HL-60 (cell line): Measurements from ENCODE around the gene AASDH.

Source experiments
- DNase-seq, 2 experiments: peaks; one replicate each; pipeline ENCODE4 v3.0.0-alpha.2; 2010 to 2020; ENCODE audit warnings: low read depth in 1 of 2, low spot score in 1 of 2
- H3K27ac ChIP-seq: fragments of 250-450 bp; sonication (Bioruptor Pico); replicated peaks from 2 replicates; pipeline ENCODE4 v1.5.1; 2020; ENCODE audit warnings: mild to moderate bottlenecking, moderate library complexity
- H3K27me3 ChIP-seq: fragments of 250-450 bp; sonication (Bioruptor Pico); 2 replicates; pipeline ENCODE4 v1.5.1; 2021; ENCODE audit warnings: mild to moderate bottlenecking, moderate library complexity; ENCODE audit not compliant: insufficient read depth, poor library complexity, severe bottlenecking
- H3K4me3 ChIP-seq: replicated peaks from 2 replicates; pipeline ENCODE4 v1.5.1; 2011; ENCODE audit warnings: mild to moderate bottlenecking, control low read depth, low read length; ENCODE audit not compliant: insufficient read depth
- CTCF ChIP-seq: IDR thresholded peaks from one replicate; pipeline ENCODE4 v1.5.1; 2011; ENCODE audit warnings: low read length, control low read depth, inconsistent platforms; ENCODE audit not compliant: insufficient read depth
- GABPA ChIP-seq: IDR thresholded peaks from 2 replicates; pipeline ENCODE4 v1.6.1; 2012; ENCODE audit warnings: low read depth
- POLR2AphosphoS5 ChIP-seq: IDR thresholded peaks from 2 replicates; pipeline ENCODE4 v1.6.1; 2012; ENCODE audit warnings: low read depth
- SPI1 ChIP-seq: IDR thresholded peaks from 2 replicates; pipeline ENCODE4 v1.6.1; 2012; ENCODE audit warnings: low read depth, mild to moderate bottlenecking, borderline replicate concordance
- long read RNA-seq: library from polyadenylated mRNA; unstranded; transcript quantifications from one replicate; pipeline ENCODE4 v2.0.0, GENCODE V29; 2020
- TF ChIP-seq, protein P1 (sequence below): IDR thresholded peaks from 2 replicates; pipeline ENCODE4 v1.6.1; 2012; ENCODE audit warnings: low read depth; ENCODE audit not compliant: insufficient replicate concordance

AASDH gene, protein sequence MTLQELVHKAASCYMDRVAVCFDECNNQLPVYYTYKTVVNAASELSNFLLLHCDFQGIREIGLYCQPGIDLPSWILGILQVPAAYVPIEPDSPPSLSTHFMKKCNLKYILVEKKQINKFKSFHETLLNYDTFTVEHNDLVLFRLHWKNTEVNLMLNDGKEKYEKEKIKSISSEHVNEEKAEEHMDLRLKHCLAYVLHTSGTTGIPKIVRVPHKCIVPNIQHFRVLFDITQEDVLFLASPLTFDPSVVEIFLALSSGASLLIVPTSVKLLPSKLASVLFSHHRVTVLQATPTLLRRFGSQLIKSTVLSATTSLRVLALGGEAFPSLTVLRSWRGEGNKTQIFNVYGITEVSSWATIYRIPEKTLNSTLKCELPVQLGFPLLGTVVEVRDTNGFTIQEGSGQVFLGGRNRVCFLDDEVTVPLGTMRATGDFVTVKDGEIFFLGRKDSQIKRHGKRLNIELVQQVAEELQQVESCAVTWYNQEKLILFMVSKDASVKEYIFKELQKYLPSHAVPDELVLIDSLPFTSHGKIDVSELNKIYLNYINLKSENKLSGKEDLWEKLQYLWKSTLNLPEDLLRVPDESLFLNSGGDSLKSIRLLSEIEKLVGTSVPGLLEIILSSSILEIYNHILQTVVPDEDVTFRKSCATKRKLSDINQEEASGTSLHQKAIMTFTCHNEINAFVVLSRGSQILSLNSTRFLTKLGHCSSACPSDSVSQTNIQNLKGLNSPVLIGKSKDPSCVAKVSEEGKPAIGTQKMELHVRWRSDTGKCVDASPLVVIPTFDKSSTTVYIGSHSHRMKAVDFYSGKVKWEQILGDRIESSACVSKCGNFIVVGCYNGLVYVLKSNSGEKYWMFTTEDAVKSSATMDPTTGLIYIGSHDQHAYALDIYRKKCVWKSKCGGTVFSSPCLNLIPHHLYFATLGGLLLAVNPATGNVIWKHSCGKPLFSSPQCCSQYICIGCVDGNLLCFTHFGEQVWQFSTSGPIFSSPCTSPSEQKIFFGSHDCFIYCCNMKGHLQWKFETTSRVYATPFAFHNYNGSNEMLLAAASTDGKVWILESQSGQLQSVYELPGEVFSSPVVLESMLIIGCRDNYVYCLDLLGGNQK
- long read RNA-seq, partial matches to known transcripts, result 6 of 21 reads
- long read RNA-seq, other reads (novel, unspliced or antisense), result 9 of 21 reads

GRCh38 chr4:56387023-56388001 lies at the start of gene AASDH:
AASDH (minus strand) TSS chr4:56387491; CDS start chr4:56384299, 3,192 bp downstream.
- Histone ChIP-seq H3K27me3 (no peaks in the 10 kb centered on the region), H3K4me3 (peak within 1 kb of the TSS; percentile 77), H3K27ac (peak within 1 kb of the TSS; percentile 80)
- TF ChIP-seq CTCF (no peak), GABPA (no peak), POLR2AphosphoS5 (peak; percentile 96), SPI1 (no peak)
- TF ChIP-seq, protein P1, sequence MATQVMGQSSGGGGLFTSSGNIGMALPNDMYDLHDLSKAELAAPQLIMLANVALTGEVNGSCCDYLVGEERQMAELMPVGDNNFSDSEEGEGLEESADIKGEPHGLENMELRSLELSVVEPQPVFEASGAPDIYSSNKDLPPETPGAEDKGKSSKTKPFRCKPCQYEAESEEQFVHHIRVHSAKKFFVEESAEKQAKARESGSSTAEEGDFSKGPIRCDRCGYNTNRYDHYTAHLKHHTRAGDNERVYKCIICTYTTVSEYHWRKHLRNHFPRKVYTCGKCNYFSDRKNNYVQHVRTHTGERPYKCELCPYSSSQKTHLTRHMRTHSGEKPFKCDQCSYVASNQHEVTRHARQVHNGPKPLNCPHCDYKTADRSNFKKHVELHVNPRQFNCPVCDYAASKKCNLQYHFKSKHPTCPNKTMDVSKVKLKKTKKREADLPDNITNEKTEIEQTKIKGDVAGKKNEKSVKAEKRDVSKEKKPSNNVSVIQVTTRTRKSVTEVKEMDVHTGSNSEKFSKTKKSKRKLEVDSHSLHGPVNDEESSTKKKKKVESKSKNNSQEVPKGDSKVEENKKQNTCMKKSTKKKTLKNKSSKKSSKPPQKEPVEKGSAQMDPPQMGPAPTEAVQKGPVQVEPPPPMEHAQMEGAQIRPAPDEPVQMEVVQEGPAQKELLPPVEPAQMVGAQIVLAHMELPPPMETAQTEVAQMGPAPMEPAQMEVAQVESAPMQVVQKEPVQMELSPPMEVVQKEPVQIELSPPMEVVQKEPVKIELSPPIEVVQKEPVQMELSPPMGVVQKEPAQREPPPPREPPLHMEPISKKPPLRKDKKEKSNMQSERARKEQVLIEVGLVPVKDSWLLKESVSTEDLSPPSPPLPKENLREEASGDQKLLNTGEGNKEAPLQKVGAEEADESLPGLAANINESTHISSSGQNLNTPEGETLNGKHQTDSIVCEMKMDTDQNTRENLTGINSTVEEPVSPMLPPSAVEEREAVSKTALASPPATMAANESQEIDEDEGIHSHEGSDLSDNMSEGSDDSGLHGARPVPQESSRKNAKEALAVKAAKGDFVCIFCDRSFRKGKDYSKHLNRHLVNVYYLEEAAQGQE, result no peak
- peak; percentile 88 to 95 for DNase-seq

GRCh38 chr4:56435140-56435926 lies 48.0 kb upstream of the AASDH start, which contains the start of gene PPAT:
PPAT (minus strand) TSS chr4:56435615; CDS start chr4:56435477, 138 bp downstream.
- no peak; the same call in 1 of the 2 replicates for TF ChIP-seq SPI1
- TF ChIP-seq GABPA, result no peak
- TF ChIP-seq POLR2AphosphoS5, result peak; percentile 64; the same call in 1 of the 2 replicates
- TF ChIP-seq, protein P1, result no peak
- no peak for TF ChIP-seq CTCF
- Histone ChIP-seq H3K27ac (peak within 1 kb of the TSS; percentile 96), H3K27me3 (no peaks in the 10 kb centered on the region), H3K4me3 (peak within 1 kb of the TSS; percentile 95)
- DNase-seq, result peak; percentile 93 to 98
